ENCODE measurements around the gene SRSF3.
"Not testable (repeated sequence)": the region's sequence is repeated elsewhere in the genome, so short reads cannot be mapped to it uniquely, and the experiment has no call there.

SRSF3 gene

DNA sequence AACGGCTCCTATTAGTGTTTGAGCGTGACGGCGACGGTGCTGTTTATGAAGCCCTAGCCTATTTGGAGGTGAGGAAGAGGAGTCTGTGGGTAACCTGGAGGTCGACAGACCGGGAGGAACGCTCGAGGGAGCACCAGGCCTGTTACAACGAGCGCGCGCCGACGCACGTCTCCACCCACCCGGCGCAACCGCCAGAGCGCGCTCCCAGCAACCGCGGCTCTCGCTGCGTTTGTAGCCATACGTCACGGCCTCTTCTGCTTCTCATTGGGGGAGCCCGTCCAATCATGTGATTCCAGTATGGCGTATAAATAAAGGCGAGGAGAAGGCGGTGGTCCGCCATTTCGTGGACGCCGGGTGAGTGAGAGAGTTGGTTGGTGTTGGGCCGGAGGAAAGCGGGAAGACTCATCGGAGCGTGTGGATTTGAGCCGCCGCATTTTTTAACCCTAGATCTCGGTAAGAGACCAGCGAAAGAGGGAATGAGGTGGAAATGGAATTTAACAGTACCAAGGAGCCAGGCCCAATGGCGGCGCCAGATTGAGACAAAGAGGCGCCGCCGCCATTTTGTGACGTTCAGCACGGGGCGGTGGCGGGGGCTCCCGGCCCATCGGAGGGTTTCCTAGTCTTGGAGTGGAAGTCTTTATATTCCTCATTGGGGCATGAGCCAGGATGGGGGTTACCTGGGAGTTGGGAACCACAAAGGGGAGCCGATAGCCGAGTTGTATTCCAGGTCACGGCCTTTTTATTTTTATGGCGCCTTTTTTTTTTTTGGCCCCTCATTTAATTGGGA is at the start of gene SRSF3:
TSS of gene SRSF3 (plus strand) at position 334 of the 787 bp plus-strand sequence. CDS start 2,401 bp downstream, outside the sequence.
- peak; percentile 74 for DNase-seq (ENCODE audit: low spot score)

DNA sequence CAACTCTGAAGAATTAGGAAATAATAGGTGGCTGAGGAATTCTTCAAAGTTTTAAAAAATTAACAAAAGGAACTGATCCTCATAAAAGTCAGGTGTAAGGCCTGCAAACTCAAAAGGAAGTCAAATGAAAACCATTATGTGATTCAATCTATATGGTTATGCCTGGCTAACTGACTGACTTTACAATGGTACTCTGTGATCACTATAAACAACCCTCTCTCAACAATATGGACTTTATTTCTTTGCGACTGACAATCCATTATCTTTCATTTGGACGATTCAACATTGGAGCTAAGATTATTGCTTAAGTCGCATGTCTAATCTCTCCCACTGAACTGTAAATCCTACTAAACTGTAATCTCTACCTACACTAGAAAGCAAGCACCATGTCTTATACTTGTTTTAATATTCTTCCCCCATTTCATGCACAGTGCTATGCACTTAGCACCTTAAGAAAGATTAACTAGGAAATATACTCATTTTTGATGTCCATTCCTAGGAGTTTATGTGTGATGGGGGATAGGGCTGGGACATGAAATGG is 48.3 kb upstream of the SRSF3 start:
- no peak for DNase-seq (ENCODE audit: low spot score)

GRCh38 chr6:36546308-36546919 is 47.7 kb upstream of the SRSF3 start:
- DNase-seq (ENCODE audit: low spot score), result no peak

DNA sequence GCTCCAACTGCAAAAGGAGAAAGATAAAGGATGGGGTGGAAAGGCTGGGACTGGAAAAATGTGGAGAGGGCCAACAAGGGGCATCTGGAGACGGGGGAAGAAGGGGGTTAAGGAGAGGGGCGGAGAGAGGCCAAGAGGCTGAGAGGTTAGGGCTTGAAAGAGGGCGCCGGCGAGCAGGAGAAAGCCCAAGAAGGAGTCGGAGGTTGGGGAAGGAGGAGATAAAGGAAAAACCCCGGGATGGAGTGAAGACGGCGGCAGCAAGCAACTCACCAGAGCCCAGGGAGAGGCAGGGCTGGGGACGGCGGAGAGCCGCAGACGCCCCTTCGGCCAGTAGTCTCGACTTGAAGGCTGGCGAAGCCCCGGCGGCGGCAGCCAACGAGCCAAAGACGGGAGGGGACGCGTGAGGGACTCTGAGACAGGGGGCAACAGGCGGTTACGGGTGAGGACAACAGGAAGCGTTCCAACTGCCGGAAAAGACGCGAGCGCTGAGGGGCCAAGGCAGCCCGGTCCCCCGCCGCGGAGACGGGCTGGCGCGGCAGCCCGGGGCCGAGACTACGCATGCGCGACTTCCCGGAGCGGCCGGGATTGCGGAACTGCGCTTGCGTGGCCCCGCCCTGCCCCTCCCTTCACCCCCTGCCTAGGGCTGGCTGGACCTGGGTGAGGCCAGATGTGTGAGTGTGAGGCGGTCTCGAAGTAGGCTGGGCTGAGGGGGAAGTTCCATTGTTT is 47.1 kb upstream of the SRSF3 start, which contains the start of gene STK38:
TSS of gene STK38 (minus strand) at position 560 of the 726 bp plus-strand sequence. CDS start 7,277 bp downstream, outside the sequence.
- peak; percentile 83 for DNase-seq (ENCODE audit: low spot score)

- no peak for DNase-seq (ENCODE audit: low spot score)
Measured at GRCh38 chr6:36547646-36548400, 46.3 kb upstream of the SRSF3 start.

DNA sequence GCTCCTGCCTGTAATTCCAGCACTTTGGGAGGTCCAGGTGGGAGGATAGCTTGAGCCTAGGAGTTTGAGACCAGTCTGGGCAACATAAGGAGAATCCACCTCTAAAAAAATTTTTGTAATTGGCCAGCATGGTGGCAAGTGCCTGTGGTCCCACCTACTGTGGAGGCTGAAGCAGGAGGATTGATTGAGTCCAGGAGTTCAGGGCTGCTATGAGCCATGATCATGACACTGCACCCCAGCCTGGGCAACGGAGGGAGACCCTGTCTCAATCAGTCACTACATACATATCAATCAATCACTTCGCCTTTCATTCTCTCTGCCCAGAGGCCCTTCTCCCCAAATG is 45.8 kb upstream of the SRSF3 start:
- no peak for DNase-seq (ENCODE audit: low spot score)

DNA sequence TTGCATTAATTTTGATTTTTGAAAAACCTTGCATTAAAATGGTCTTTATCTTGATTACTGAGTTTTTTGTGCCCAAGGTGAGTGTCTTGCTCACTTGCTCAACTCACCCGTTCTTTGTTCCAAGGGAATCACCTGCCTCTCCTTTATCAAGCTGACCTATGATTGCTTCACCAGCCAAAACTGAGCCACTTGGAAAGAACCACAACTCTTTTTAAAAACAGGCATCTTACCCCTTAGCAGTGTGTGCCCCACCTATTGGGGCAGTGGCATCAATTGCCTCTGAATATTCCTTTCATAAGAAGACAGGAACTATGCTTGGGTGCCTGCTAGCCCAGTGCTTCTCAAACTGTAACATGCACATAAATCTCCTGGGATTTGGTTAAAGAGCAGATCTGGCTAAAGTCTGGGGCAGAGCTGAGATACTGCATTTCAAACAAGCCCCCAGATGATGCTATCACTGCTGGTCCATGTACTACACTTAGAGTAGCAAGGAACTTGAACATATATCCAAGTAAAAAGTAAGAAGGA is 43.6 kb upstream of the SRSF3 start:
- DNase-seq (ENCODE audit: low spot score), result no peak

- DNase-seq (ENCODE audit: low spot score), result no peak
Measured at GRCh38 chr6:36555750-36556252, 38.4 kb upstream of the SRSF3 start.

DNA sequence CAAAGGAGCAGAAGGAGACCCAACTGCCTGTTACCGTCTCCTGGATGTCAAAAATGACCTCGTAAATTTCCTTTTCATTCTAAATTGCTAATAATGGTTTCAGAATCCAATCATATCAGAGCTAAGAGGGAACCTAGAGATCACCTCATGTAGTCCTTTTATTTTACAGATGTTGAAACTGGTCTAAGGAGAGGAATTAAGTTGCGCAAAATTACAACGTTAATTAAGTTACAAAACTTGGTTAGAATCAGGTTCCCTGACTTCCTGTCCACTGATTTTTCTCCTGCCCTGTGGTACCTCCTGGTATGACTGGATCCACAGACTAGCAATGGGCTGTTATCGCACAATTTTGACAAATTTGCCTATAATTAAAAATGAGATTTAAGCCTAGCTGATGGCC is 37.9 kb upstream of the SRSF3 start:
- DNase-seq (ENCODE audit: low spot score), result no peak

DNA sequence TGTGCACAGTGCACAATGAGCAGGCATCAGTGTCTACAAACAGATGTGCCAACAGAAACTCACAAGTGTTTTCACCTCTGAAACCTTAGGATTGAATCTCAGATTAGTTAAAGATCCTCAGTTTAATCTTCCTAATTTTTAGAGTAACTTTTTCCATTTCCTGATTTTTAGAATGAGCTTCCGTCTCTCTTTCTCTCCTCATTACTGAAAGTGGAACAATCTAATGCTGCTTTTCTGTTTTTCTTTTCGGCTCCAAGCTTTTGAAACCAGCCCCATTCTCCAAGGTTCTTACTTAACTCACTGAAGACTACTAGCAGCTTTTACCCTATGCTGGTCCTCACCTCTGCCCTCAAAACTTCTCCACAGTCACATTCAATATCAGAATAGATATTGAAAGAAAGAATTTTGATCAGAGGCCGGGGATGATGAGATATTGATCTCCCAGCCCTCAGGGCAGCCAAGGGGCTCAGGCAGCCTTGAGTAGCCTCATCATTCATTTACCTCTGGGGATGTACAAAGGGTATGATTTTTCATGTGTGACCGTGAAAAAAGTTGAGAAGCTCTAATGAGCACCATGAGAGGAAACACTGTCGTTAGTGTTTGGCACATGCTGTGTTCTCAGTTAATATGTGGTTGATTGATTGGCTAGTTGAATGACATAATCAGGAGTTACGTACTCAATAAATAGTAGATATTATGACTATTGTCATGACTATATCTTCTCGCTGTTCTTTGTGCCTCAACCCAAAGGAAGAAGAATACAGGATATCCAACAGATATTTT is 35.0 kb upstream of the SRSF3 start:
- no peak for DNase-seq (ENCODE audit: low spot score)

DNA sequence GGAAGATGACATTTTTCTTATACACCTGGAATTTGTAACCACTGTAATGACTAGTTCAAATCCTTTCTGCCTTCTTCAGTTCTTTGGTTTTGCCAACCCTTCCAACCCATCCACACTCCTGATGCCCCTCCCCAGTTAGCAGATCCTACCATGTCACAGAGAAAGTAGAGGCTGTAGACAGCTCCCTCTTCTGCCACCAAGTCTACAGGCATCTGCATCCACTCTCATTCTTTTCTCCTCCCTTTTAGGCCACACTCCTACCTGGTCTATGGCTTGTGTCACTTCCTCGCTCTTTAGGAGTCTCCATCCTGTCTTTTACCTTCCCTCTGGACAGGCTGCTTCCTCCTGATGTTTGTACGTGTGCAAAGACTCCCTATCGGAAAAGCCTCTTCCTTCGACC is 33.3 kb upstream of the SRSF3 start:
- no peak for DNase-seq (ENCODE audit: low spot score)

DNA sequence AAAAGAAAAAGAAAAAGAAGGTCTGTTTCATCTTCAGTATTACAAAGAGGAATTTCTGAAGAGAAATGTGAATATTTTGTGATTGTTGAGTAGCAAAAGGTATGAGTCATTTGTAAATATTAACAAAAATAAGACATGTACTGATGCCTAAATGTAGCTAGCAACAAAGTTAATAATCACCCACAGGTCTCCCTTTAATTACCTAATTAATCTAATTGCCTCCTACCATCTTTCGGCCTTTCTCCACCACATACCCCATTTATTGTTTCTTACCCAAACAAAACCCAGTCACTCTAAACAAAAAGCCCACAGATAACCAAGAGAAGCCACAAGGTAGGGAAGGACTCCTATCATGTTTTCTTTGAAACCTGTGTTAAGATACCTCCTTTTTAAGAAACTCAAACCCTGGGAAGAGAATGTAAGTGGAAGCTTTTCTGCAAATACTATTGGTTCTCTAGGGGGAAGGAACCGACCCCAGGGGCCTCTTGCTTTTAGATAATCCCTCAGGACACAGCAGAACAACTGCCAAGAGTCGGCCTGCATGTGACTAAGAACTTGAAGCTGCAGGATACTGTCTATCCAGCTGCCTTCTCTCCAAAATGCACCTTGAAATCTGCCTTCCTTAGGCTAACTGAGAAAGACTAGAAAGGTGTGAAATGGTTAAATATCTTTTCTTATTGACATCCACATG is 30.8 kb upstream of the SRSF3 start:
- no peak for DNase-seq (ENCODE audit: low spot score)

DNA sequence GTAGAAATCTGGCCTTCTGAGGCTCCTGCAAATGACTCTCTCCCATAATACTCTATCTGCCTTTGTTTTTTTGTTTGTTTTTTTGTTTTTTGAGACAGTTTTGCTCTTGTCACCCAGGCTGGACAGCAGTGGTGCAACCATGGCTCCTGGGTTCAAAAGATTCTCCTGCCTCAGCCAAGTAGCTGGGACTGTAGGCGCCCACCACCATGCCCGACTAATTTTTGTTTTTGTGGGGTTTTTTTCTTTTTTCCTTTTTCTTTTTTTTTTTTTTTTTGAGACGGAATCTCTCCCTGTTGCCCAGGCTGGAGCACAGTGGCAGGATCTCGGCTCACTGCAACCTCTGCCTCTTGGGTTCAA is 30.3 kb upstream of the SRSF3 start:
- DNase-seq (ENCODE audit: low spot score), result no peak

DNA sequence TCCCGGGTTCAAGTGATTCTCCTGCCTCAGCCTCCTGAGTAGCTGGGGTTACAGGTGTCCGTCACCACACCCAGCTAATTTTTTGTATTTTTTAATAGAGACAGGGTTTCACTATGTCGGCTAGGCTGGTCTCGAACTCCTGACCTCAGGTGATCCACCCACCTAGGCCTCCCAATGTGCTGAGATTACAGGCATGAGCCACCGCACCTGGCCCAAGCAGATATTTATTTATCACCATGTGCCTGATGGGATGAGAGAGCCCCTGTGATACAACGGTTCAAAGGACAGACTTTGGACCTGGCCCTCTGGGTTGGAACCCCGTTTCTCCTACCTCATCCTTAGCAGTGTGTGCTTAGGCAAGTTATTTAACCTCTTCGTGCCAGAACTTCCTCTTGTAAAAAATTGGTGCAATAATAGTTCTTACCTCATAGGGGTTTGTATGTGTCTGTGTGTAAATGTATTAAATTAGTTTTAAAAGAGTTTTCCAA is 27.7 kb upstream of the SRSF3 start:
- DNase-seq (ENCODE audit: low spot score), result no peak

DNA sequence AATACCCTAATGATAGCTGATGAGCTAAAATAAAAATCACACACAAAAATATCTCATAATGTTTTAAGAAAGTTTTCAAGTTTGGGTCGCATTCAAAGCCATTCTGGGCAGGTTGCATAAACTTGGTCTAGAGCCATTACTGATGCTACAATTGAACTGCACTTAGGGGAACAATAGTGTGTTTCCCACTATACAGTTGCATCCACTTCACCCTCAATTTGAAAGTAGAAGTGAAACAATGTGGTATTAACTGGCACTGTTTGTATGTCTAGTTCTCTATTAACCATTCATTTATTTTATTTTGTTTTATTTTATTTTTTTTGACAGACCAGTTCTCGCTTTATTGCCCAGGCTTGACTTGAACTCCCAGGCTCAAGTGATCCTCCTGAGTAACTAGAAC is 23.9 kb upstream of the SRSF3 start:
- no peak for DNase-seq (ENCODE audit: low spot score)

DNA sequence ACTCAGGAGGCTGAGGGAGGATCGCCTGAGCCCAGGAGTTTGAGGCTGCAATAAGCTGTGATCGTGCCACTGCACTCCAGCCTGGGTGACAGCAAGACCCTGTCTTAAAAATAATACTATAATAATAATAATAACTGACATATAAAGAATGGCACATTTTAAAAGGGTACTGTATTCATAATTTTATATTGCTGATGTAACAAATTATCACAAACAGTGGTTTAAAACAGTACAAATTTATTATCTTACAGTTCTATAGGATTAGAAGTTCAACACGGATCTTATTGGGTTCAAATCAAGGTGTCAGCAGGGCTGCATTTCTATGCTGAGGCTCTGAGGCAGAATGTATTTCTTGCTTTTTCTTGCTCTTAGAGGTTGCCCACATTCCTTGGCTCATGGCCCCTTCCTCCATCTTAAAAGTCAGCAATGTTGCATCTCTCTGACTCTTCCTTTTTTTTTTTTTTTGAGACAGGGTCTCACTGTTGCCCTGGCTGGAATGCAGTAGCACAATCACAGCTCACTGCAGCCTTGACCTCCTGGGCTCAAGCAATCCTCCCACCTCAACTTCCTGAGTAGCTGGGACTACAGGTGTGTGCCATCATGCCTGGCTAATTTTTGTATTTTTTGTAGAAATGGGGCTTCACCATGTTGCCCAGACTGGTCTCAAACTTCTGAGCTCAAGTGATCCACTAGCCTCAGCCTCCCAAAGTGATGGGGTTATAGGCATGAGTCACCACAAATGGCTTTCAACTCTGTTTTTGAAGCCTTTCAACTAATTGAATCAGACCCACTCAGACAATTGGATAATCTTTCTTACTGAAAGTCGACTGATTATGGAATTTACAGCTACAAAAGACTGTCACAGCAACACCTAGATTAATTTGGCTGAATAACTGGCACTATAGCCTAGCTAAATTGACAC is 22.8 kb upstream of the SRSF3 start:
- DNase-seq (ENCODE audit: low spot score), result no peak

GRCh38 chr6:36572353-36573311 is 21.5 kb upstream of the SRSF3 start:
- DNase-seq (ENCODE audit: low spot score), result not testable (repeated sequence)

GRCh38 chr6:36574679-36575078 is 19.5 kb upstream of the SRSF3 start:
- DNase-seq (ENCODE audit: low spot score), result no peak
